HEK293T (cell line): ENCODE measurements around the gene HAO2.

Source experiments
- CTCF ChIA-PET: fragments of 350-600 bp; formaldehyde crosslinking; extraction: SDS; loops from one replicate; lab custom pipeline; 2021; ENCODE audit warnings: antibody characterized with exemption, inconsistent platforms; lab: Yijun Ruan, JAX
- POLR2A ChIA-PET: fragments of 350-600 bp; formaldehyde crosslinking; extraction: SDS; loops from one replicate; lab custom pipeline; 2020; ENCODE audit warnings: antibody characterized with exemption, inconsistent platforms; lab: Yijun Ruan, JAX
- DNase-seq: peaks from one replicate; pipeline ENCODE4 v3.0.0; 2012; ENCODE audit warnings: mixed read lengths; ENCODE audit errors: extremely low spot score
- ARNT ChIP-seq: fragments of 450-650 bp; IDR thresholded peaks from 2 replicates; pipeline ENCODE4 v1.6.1; 2017; ENCODE audit warnings: mild to moderate bottlenecking
- BHLHE40 ChIP-seq: fragments of 450-650 bp; IDR thresholded peaks from 2 replicates; pipeline ENCODE4 v1.6.1; 2016; ENCODE audit warnings: mild to moderate bottlenecking, moderate library complexity, borderline replicate concordance
- CTBP1 ChIP-seq: fragments of 450-650 bp; IDR thresholded peaks from 2 replicates; pipeline ENCODE4 v1.6.1; 2016; ENCODE audit warnings: borderline replicate concordance
- ELF4 ChIP-seq: fragments of 450-650 bp; IDR thresholded peaks from 2 replicates; pipeline ENCODE4 v1.6.1; 2017; ENCODE audit warnings: antibody characterized with exemption
- FOXA1 ChIP-seq: fragments of 450-650 bp; IDR thresholded peaks from 2 replicates; pipeline ENCODE4 v1.6.1; 2016; ENCODE audit warnings: mild to moderate bottlenecking
- FOXK2 ChIP-seq: fragments of 450-650 bp; IDR thresholded peaks from 2 replicates; pipeline ENCODE4 v1.6.1; 2016; ENCODE audit warnings: mild to moderate bottlenecking
- FOXM1 ChIP-seq: fragments of 450-650 bp; IDR thresholded peaks from 2 replicates; pipeline ENCODE4 v1.6.1; 2017; ENCODE audit warnings: mild to moderate bottlenecking, borderline replicate concordance
- HDGF ChIP-seq: fragments of 450-650 bp; IDR thresholded peaks from 2 replicates; pipeline ENCODE4 v1.6.1; 2017; ENCODE audit warnings: antibody characterized with exemption, borderline replicate concordance
- L3MBTL2 ChIP-seq: fragments of 450-650 bp; conservative IDR thresholded peaks from 2 replicates; pipeline ENCODE4 v1.6.1; 2016; ENCODE audit warnings: mild to moderate bottlenecking
- LEF1 ChIP-seq: fragments of 450-650 bp; IDR thresholded peaks from 2 replicates; pipeline ENCODE4 v1.6.1; 2017; ENCODE audit warnings: mild to moderate bottlenecking, borderline replicate concordance
- NFRKB ChIP-seq: fragments of 450-650 bp; IDR thresholded peaks from 2 replicates; pipeline ENCODE4 v1.6.1; 2016; ENCODE audit warnings: mild to moderate bottlenecking, moderate library complexity
- SP1 ChIP-seq: fragments of 450-650 bp; IDR thresholded peaks from 2 replicates; pipeline ENCODE4 v1.6.1; 2017
- SUZ12 ChIP-seq: fragments of 450-650 bp; IDR thresholded peaks from 2 replicates; pipeline ENCODE4 v1.6.1; 2016; ENCODE audit warnings: mild to moderate bottlenecking
- TARDBP ChIP-seq: fragments of 450-650 bp; IDR thresholded peaks from 2 replicates; pipeline ENCODE4 v1.6.1; 2016
- ZNF384 ChIP-seq: fragments of 450-650 bp; IDR thresholded peaks from 2 replicates; pipeline ENCODE4 v1.6.1; 2016
- TF ChIP-seq, protein P1 (sequence below): fragments of 450-650 bp; IDR thresholded peaks from 2 replicates; pipeline ENCODE4 v1.6.1; 2016

The HAO2 gene

DNA sequence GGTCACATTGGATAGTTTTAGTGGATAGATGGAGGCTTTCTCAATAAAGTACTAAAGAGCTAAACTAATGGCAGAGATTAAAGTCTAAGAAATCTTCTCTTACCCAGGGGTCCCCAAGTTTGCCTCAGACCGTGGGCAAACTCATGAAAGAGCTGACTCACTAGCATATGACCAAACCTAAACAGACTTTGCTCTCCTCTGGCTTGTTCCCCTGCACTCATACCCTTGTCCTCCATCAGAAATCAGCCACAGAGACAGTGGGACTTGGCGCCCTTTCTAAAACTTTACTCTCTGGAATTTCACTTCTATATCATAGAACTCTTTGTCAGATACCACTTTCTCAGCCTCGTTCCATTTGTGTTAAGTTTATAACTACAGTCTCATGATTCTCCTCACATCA, 29.4 kb downstream of the HAO2 start:
- ChIA-PET CTCF (no interaction called here), POLR2A (no interaction called here)
- TF ChIP-seq LEF1: no peak
- TF ChIP-seq FOXM1: no peak
- TF ChIP-seq, protein P1, sequence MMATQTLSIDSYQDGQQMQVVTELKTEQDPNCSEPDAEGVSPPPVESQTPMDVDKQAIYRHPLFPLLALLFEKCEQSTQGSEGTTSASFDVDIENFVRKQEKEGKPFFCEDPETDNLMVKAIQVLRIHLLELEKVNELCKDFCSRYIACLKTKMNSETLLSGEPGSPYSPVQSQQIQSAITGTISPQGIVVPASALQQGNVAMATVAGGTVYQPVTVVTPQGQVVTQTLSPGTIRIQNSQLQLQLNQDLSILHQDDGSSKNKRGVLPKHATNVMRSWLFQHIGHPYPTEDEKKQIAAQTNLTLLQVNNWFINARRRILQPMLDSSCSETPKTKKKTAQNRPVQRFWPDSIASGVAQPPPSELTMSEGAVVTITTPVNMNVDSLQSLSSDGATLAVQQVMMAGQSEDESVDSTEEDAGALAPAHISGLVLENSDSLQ: no peak
- TF ChIP-seq FOXA1: no peak
- TF ChIP-seq NFRKB: no peak
- TF ChIP-seq CTBP1: no peak
- no peak for TF ChIP-seq ELF4
- TF ChIP-seq HDGF: no peak
- TF ChIP-seq L3MBTL2: no peak
- TF ChIP-seq ZNF384: no peak
- TF ChIP-seq TARDBP: no peak
- TF ChIP-seq FOXK2: no peak
- no peak for TF ChIP-seq ARNT
- TF ChIP-seq BHLHE40: no peak
- TF ChIP-seq SUZ12: no peak
- no peak for TF ChIP-seq SP1
- DNase-seq: no peak

DNA sequence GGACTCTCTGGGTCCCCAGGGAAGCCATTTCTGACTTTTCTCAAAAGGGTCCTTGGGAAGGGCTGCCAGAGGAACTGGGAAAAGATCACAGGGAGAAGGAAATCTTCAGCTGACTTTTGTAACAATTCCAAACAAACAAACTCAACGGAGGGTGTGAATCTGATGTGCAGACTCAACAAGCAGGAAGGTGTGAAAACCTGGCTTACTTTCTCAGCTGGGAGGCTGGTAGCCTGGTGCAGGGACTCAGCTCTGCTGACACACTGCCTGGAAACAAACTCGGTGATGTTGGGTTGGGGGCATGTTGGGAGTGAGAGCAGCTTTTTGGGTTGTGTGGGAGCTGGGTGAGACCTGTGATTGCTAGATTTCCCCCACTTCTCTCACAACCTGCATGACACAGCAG, 36.2 kb downstream of the HAO2 start:
- no peak for DNase-seq
- TF ChIP-seq FOXK2 (no peak), LEF1 (no peak), HDGF (no peak), ELF4 (no peak), FOXM1 (no peak), TARDBP (no peak), SP1 (no peak), ARNT (no peak), FOXA1 (no peak), SUZ12 (no peak), ZNF384 (no peak), BHLHE40 (no peak), CTBP1 (no peak), L3MBTL2 (no peak), NFRKB (no peak)
- TF ChIP-seq, protein P1: no peak
- CTCF ChIA-PET: no interaction called here
- POLR2A ChIA-PET: no interaction called here

DNA sequence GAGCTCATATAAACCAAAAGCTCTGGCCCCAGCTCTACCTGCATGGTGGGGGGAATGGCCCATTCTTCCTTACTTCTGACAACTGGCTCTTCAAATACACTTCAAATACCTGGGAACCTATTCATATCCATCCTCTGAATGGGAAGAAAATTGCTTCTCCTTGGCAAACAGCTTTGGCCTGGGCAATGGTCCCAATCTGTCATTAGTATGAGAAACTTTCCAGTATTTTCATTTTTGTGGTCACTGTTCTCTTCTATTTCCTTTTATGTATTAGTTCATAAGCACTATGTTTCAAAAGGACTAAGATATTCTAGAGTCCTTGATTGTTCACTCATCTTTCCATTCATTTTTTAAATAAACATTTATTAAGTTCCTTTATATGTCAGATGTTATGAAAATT, 41.1 kb downstream of the HAO2 start:
- no peak for DNase-seq
- TF ChIP-seq ZNF384 (no peak), SP1 (no peak), HDGF (no peak), ELF4 (no peak), FOXK2 (no peak), LEF1 (no peak), ARNT (no peak), L3MBTL2 (no peak)
- TF ChIP-seq, protein P1: no peak
- ChIA-PET CTCF (no interaction called here), POLR2A (no interaction called here)

DNA sequence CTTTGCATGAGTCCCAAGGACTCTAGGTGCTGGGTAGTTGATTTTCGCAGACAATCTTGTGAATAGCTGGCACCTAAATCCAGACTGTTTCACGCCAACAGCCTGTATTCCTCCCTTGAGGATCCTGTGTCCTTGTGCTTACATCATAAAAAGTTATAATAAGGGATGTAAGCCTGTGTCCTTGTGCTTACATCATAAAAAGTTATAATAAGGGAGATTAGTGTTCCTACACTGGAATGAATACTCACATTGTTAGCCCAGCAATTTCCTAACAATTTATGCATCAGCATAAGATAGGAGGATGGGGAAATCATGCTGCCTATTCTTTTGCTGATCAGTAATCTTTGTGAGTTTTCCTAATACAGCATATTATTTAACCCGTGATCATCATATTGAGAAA, 42.4 kb downstream of the HAO2 start:
- ChIA-PET CTCF (no interaction called here), POLR2A (no interaction called here)
- no peak for DNase-seq
- TF ChIP-seq CTBP1: no peak
- no peak for TF ChIP-seq FOXK2
- TF ChIP-seq ZNF384: no peak
- no peak for TF ChIP-seq BHLHE40
- no peak for TF ChIP-seq SP1
- TF ChIP-seq, protein P1: no peak

DNA sequence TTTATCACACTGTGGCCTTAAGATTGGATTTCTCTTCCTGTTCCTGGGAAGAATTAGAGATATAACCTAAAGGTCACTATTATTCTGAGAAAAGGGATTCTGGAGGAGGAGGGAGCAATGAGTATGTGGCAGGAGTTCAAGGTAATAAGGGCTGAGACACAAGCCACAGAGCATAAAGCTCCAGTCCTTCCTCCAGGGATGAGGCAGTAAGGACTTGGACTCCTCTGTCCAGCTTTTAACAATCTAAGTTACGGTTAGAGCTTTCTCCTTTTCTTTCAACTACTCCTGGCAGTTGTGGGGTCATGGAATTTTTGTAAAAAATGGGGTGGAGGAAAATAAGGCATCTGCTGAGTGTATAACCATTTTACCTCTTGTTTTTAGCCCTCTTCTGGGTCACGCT, 46.4 kb downstream of the HAO2 start, which contains the start of gene HSD3B2:
Gene HSD3B2 (plus strand): TSS at position 201 of the 400 bp plus-strand sequence. CDS start 270 bp downstream, outside the sequence.
- CTCF ChIA-PET: no interaction called here
- no peak for DNase-seq
- no peak for TF ChIP-seq ZNF384
- no peak for TF ChIP-seq ARNT
- no peak for TF ChIP-seq SUZ12
- no peak for TF ChIP-seq SP1
- no peak for TF ChIP-seq LEF1
- no peak for TF ChIP-seq FOXM1
- no peak for TF ChIP-seq CTBP1
- no peak for TF ChIP-seq TARDBP
- no peak for TF ChIP-seq BHLHE40
- TF ChIP-seq NFRKB: no peak
- POLR2A ChIA-PET: no interaction called here
